Activated CD4-positive, alpha-beta memory T cell treated with anti-CD3 and anti-CD28 coated beads for 36 hours (primary cell): Measurements from ENCODE around the gene CDK14. TPM values are rescaled to one million over a fixed set of nuclear protein-coding genes. Genes with fewer than 3 reads are reported as not detected.
"Not testable (repeated sequence)": the region's sequence is repeated elsewhere in the genome, so short reads cannot be mapped to it uniquely, and the experiment has no call there.

ENCODE experiments used
- CTCF ChIA-PET: fragments of 350-600 bp; sonication (Branson Sonifier 250); formaldehyde crosslinking; loops from one replicate; lab custom pipeline; 2021; ENCODE audit warnings: antibody characterized with exemption, inconsistent platforms; lab: Charles Lee
- POLR2A ChIA-PET: fragments of 350-600 bp; sonication (Branson Sonifier 250); formaldehyde crosslinking; loops from one replicate; lab custom pipeline; 2021; ENCODE audit warnings: antibody characterized with exemption; lab: Charles Lee
- DNase-seq: peaks from one replicate; pipeline ENCODE4 v3.0.0-alpha.2; 2020
- H3K27ac Mint-ChIP-seq: one replicate; pipeline ENCODE4 v1.8.0; 2021; ENCODE audit warnings: mixed read lengths
- H3K27me3 Mint-ChIP-seq: one replicate; pipeline ENCODE4 v1.8.0; 2021; ENCODE audit warnings: mixed read lengths
- H3K36me3 Mint-ChIP-seq: one replicate; pipeline ENCODE4 v1.8.0; 2021; ENCODE audit warnings: mixed read lengths
- H3K4me1 Mint-ChIP-seq: one replicate; pipeline ENCODE4 v1.8.0; 2021; ENCODE audit warnings: low read depth, mixed read lengths
- H3K4me3 Mint-ChIP-seq: one replicate; pipeline ENCODE4 v1.8.0; 2021; ENCODE audit warnings: mild to moderate bottlenecking, mixed read lengths
- H3K9me3 Mint-ChIP-seq: one replicate; pipeline ENCODE4 v1.8.0; 2021; ENCODE audit warnings: mixed read lengths
- intact Hi-C: fragments of 100-400 bp; cut with micrococcal nuclease; formaldehyde crosslinking; loops from one replicate; pipeline ENCODE4 v1.15.1; 2023
- total RNA-seq, 2 experiments: library from RNA; stranded (reverse); gene quantifications; one replicate each; pipeline ENCODE4 v1.2.3, GENCODE V29; 2021

The CDK14 gene
- total RNA-seq, 2 experiments from 2014 or later, result not detected

GRCh38 chr7:91157579-91158320 is 561.6 kb downstream of the CDK14 start:
- ChIA-PET POLR2A (no interaction called here), CTCF (interaction anchor here (1.2 kb wide), 1 partner anchor 15 kb away, joined by 3 read pairs; no protein-coding TSS in a partner anchor)
- no peaks in the 10 kb centered on the region for H3K27me3 Mint-ChIP-seq

GRCh38 chr7:91162436-91162835 is 566.3 kb downstream of the CDK14 start:
- ChIA-PET POLR2A (no interaction called here), CTCF (no interaction called here)
- Mint-ChIP-seq H3K36me3 (no peaks in the 10 kb centered on the region), H3K9me3 (no peaks in the 10 kb centered on the region), H3K27me3 (no peaks in the 10 kb centered on the region), H3K4me3 (no peak overlapping the region), H3K27ac (no peak overlapping the region), H3K4me1 (no peaks in the 10 kb centered on the region)
- no peak for DNase-seq
- intact Hi-C loops, result no loop called here

More at GRCh38 chr7:91157579-91158320, 561.6 kb downstream of the CDK14 start:
- no peaks in the 10 kb centered on the region for H3K9me3 Mint-ChIP-seq
- no peak for DNase-seq
- no peak overlapping the region for H3K4me3 Mint-ChIP-seq
- no peaks in the 10 kb centered on the region for H3K4me1 Mint-ChIP-seq
- H3K27ac Mint-ChIP-seq, result no peak overlapping the region
- no peaks in the 10 kb centered on the region for H3K36me3 Mint-ChIP-seq
- intact Hi-C loops, result no loop called here

GRCh38 chr7:91164506-91164905 is 568.4 kb downstream of the CDK14 start:
- no peaks in the 10 kb centered on the region for H3K4me1 Mint-ChIP-seq
- ChIA-PET POLR2A (no interaction called here), CTCF (no interaction called here)
- H3K9me3 Mint-ChIP-seq, result no peaks in the 10 kb centered on the region
- no peaks in the 10 kb centered on the region for H3K27me3 Mint-ChIP-seq
- intact Hi-C loops, result no loop called here
- DNase-seq, result no peak
- no peak overlapping the region for H3K4me3 Mint-ChIP-seq
- H3K36me3 Mint-ChIP-seq, result no peaks in the 10 kb centered on the region
- no peak overlapping the region for H3K27ac Mint-ChIP-seq

GRCh38 chr7:91165006-91165845 is 569.1 kb downstream of the CDK14 start:
- Mint-ChIP-seq H3K36me3 (no peaks in the 10 kb centered on the region), H3K9me3 (no peaks in the 10 kb centered on the region), H3K4me3 (no peak overlapping the region), H3K27me3 (no peaks in the 10 kb centered on the region), H3K27ac (no peak overlapping the region), H3K4me1 (no peaks in the 10 kb centered on the region)
- ChIA-PET CTCF (no interaction called here), POLR2A (no interaction called here)
- intact Hi-C loops, result no loop called here
- DNase-seq, result no peak

- H3K27me3 Mint-ChIP-seq, result no peaks in the 10 kb centered on the region
- ChIA-PET POLR2A (no interaction called here), CTCF (no interaction called here)
- H3K27ac Mint-ChIP-seq, result no peak overlapping the region
- no peak for DNase-seq
- no peak overlapping the region for H3K4me3 Mint-ChIP-seq
- H3K4me1 Mint-ChIP-seq, result no peaks in the 10 kb centered on the region
- H3K36me3 Mint-ChIP-seq, result no peaks in the 10 kb centered on the region
- intact Hi-C loops, result no loop called here
- H3K9me3 Mint-ChIP-seq, result no peaks in the 10 kb centered on the region
These were observed 569.7 kb downstream of the CDK14 start for GRCh38 chr7:91165846-91166230.

- no peak for DNase-seq
- ChIA-PET CTCF (no interaction called here), POLR2A (no interaction called here)
- Mint-ChIP-seq H3K27ac (no peak overlapping the region), H3K4me3 (no peak overlapping the region), H3K4me1 (no peaks in the 10 kb centered on the region), H3K9me3 (no peaks in the 10 kb centered on the region), H3K36me3 (no peaks in the 10 kb centered on the region), H3K27me3 (no peaks in the 10 kb centered on the region)
- intact Hi-C loops, result no loop called here
These were observed 573.0 kb downstream of the CDK14 start for GRCh38 chr7:91168871-91169829.

- Mint-ChIP-seq H3K4me3 (no peak overlapping the region), H3K27ac (no peak overlapping the region), H3K27me3 (no peaks in the 10 kb centered on the region), H3K36me3 (no peaks in the 10 kb centered on the region), H3K4me1 (no peaks in the 10 kb centered on the region), H3K9me3 (no peaks in the 10 kb centered on the region)
- ChIA-PET POLR2A (no interaction called here), CTCF (no interaction called here)
- intact Hi-C loops, result no loop called here
- no peak for DNase-seq
These were observed 573.7 kb downstream of the CDK14 start for GRCh38 chr7:91169830-91170191.

- intact Hi-C loops, POLR2A ChIA-PET, H3K4me3 Mint-ChIP-seq, H3K9me3 Mint-ChIP-seq, H3K27me3 Mint-ChIP-seq, DNase-seq, CTCF ChIA-PET, H3K36me3 Mint-ChIP-seq, H3K27ac Mint-ChIP-seq, H3K4me1 Mint-ChIP-seq: not testable (repeated sequence)
These were observed 577.1 kb downstream of the CDK14 start for GRCh38 chr7:91173265-91173664.

GRCh38 chr7:91180746-91181145 is 584.6 kb downstream of the CDK14 start:
- Mint-ChIP-seq H3K27me3 (no peaks in the 10 kb centered on the region), H3K27ac (no peak overlapping the region), H3K36me3 (no peaks in the 10 kb centered on the region), H3K9me3 (peaks cover 2% of the 10 kb centered on the region), H3K4me1 (no peaks in the 10 kb centered on the region), H3K4me3 (no peak overlapping the region)
- ChIA-PET CTCF (no interaction called here), POLR2A (no interaction called here)
- intact Hi-C loops, result no loop called here
- no peak for DNase-seq

- intact Hi-C loops, result no loop called here
- DNase-seq, result no peak
- H3K36me3 Mint-ChIP-seq, result no peaks in the 10 kb centered on the region
- no peaks in the 10 kb centered on the region for H3K4me1 Mint-ChIP-seq
- CTCF ChIA-PET, result no interaction called here
- H3K27ac Mint-ChIP-seq, result no peak overlapping the region
- POLR2A ChIA-PET, result no interaction called here
- no peaks in the 10 kb centered on the region for H3K27me3 Mint-ChIP-seq
- no peak overlapping the region for H3K4me3 Mint-ChIP-seq
- peaks cover 2% of the 10 kb centered on the region for H3K9me3 Mint-ChIP-seq
These were observed 585.8 kb downstream of the CDK14 start for GRCh38 chr7:91181949-91182348.

- no peak for DNase-seq
- Mint-ChIP-seq H3K9me3 (peaks cover 2% of the 10 kb centered on the region), H3K4me1 (no peaks in the 10 kb centered on the region), H3K27me3 (no peaks in the 10 kb centered on the region), H3K36me3 (no peaks in the 10 kb centered on the region), H3K4me3 (no peak overlapping the region), H3K27ac (no peak overlapping the region)
- CTCF ChIA-PET, result no interaction called here
- POLR2A ChIA-PET, result no interaction called here
- intact Hi-C loops, result no loop called here
These were observed 587.0 kb downstream of the CDK14 start for GRCh38 chr7:91182819-91183764.
